ENCODE data around the gene MMEL1. TPM values are rescaled to one million over a fixed set of nuclear protein-coding genes. Genes with fewer than 3 reads are reported as not detected.
"Not testable (repeated sequence)": the region's sequence is repeated elsewhere in the genome, so short reads cannot be mapped to it uniquely, and the experiment has no call there.

MMEL1 gene
- 2.0 and 5.4 TPM in 2 replicates for total RNA-seq

- no peak for DNase-seq
Observed at GRCh38 chr1:2632561-2633361, at the start of gene MMEL1. TSS of gene MMEL1 (minus strand) at chr1:2633016. CDS start at chr1:2629484, 3,532 bp downstream.

- DNase-seq: not testable (repeated sequence)
Observed at GRCh38 chr1:2676726-2677125, 43.9 kb upstream of the MMEL1 start.

- not testable (repeated sequence) for DNase-seq
Observed at GRCh38 chr1:2671656-2672055, 38.8 kb upstream of the MMEL1 start.

DNA sequence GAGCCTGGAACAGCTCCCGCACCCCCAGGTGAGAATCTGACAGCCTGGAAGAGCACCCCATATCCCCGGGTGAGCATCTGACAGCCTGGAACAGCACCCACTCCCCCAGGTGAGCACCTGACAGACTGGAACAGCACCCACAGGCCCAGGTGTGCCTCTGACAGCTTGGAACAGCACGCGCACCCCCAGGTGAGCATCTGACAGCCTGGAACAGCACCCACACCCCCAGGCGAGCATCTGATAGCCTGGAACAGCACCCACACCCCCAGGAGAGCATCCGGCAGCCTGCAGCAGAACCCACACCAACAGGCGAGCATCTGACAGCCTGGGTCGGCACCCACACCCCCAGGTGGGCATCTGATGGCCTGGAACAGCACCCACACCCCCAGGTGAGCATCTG lies 27.0 kb upstream of the MMEL1 start:
- not testable (repeated sequence) for DNase-seq

- not testable (repeated sequence) for DNase-seq
Observed at GRCh38 chr1:2657909-2658308, 25.1 kb upstream of the MMEL1 start.

DNA sequence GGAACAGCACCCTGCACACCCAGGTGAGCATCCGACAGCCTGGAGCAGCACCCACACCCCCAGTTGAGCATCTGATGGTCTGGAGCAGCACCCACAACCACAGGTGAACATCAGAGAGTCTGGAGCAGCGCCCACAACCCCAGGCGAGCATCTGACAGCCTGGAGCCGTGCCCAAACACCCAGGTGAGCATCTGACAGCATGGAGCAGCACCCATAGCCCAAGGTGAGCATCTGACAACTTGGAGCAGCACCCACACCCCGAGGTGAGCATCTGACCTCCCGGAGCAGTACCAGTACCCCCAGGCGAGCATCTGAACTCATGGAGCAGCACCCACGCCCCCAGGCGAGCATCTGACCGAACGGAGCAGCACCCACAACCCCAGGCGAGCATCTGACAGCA lies 24.3 kb upstream of the MMEL1 start:
- not testable (repeated sequence) for DNase-seq

DNA sequence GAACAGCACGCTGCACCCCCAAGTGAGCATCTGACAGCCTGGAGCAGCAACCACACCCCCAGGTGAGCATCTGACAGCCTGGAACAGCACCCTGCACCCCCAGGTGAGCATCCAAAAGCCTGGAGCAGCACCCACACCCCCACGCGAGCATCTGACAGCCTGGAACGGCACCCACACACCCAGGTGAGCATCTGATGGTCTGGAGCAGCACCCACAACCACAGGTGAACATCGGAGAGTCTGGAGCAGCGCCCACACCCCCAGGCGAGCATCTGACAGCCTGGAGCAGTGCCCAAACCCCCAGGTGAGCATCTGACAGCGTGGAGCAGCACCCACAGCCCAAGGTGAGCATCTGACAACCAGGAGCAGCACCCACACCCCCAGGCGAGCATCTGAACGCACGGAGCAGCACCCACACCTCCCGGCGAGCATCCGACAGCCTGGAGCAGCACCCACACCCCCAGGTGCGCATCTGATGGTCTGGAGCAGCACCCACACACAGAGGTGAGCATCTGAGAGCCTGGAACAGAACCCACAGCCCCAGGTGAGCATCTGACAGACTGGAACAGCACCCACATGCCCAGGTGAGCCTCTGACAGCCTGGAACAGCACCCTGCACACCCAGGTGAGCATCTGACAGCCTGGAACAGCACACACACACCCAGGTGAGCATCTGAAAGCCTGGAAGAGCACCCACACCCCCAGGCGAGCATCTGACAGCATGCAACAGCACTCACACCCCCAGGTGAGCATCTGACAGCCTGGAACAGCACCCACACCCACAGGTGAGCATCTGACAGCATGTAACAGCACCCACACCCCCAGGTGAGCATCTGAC lies 23.0 kb upstream of the MMEL1 start:
- DNase-seq: peak; percentile 19

DNA sequence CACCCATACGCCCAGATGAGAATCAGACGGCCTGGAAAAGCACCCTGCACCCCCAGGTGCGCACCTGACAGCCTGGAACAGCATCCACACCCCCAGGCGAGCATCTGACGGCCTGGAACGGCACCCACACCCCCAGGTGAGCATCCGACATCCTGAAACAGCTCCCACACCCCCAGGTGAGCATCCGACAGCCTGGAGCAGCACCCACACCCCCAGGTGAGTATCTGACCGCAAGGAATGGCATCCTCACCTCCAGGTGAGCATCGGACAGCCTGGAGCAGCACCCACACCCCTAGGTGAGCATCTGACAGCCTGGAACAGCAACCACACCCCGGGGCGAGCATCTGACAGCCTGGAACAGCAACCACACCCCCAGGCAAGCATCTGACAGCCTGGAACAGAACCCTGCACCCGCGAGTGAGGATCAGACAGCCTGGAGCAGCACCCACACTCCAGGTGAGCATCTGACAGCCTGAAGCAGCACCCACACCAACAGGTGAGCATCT lies 21.7 kb upstream of the MMEL1 start:
- DNase-seq: not testable (repeated sequence)

DNA sequence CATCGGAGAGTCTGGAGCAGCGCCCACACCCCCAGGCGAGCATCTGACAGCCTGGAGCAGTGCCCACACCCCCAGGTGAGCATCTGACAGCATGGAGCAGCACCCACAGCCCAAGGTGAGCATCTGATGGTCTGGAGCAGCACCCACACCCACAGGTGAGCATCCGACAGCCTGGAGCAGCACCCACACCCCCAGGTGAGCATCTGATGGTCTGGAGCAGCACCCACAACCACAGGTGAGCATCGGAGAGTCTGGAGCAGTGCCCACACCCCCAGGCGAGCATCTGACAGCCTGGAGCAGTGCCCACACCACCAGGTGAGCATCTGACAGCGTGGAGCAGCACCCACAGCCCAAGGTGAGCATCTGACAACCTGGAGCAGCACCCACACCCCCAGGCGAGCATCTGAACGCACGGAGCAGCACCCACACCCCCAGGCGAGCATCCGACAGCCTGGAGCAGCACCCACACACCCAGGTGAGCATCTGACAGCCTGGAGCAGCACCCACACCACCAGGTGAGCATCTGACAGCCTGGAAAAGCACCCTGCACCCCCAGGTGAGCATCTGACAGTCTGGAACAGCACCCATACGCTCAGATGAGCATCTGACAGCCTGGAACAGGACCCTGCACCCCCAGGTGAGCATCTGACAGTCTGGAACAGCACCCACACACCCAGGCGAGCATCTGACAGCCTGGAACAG lies 21.1 kb upstream of the MMEL1 start:
- peak; percentile 24 for DNase-seq

- not testable (repeated sequence) for DNase-seq
Observed at GRCh38 chr1:2652926-2653571, 20.2 kb upstream of the MMEL1 start.

- DNase-seq: peak; percentile 18
Observed at GRCh38 chr1:2652152-2652925, 19.5 kb upstream of the MMEL1 start.

GRCh38 chr1:2650967-2651645 lies 18.3 kb upstream of the MMEL1 start:
- no peak for DNase-seq

GRCh38 chr1:2646837-2647236 lies 14.0 kb upstream of the MMEL1 start:
- no peak for DNase-seq

DNA sequence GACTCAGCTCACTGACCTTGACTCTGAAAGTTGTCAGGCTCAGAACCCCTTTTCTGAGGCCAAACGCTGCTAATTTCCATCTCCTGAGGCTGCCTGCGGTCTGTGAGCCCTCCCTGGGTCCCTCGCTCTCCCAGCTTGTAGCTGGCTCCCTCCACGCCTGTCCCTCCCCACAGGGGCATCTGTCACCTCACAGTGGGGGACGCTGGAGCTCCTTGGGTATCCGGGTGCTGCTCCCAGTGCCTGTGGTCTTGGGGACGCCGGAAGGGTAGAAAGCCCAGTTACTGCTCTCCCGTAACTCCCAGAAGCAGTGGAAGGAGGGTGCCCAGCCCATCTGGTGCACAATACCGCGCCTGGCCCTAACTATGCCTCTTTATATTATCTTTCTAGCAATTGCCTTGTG lies 13.0 kb upstream of the MMEL1 start:
- no peak for DNase-seq

DNA sequence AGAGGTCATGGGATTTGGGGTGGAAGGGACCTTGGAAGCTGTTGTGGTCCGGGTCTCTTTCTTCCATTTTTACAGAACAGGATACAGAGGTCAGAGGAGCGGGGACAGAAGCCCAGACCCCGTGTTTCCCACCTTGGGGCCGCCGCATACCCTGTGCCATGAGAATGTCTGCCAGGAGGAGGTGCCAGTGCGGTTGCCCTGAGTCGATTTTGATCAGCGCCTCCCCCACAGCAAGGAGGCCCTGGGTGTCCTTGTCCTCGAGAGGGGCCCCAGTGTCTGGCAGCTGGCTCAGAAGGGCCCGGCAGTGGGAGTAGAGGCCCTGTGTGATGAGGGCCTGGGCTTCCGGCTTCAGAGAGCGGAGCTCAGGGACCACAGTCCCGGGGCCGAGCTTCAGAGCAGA lies 12.3 kb upstream of the MMEL1 start:
- no peak for DNase-seq

GRCh38 chr1:2644591-2645101 lies 11.8 kb upstream of the MMEL1 start:
- no peak for DNase-seq

DNA sequence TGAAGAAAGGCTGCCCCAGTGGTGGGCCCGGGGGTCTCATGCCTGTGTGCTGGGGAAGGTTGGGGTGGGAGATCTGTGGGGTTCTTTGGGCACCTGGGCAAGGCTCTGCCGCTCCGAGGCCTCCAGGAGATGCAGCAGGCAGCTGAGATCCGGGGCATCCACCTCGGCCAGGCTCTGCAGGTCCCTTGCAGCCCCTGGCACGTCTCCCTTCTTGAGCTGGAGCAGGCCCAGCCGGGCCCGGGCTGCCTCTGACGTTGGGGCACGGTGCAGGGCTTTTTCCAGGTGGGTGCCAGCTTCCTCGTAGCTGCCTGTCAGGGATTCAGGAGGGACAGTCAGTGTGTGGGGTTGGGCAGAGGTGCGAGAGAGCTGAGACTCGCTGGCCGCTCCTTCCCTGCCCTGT lies 11.4 kb upstream of the MMEL1 start:
- DNase-seq: no peak

DNA sequence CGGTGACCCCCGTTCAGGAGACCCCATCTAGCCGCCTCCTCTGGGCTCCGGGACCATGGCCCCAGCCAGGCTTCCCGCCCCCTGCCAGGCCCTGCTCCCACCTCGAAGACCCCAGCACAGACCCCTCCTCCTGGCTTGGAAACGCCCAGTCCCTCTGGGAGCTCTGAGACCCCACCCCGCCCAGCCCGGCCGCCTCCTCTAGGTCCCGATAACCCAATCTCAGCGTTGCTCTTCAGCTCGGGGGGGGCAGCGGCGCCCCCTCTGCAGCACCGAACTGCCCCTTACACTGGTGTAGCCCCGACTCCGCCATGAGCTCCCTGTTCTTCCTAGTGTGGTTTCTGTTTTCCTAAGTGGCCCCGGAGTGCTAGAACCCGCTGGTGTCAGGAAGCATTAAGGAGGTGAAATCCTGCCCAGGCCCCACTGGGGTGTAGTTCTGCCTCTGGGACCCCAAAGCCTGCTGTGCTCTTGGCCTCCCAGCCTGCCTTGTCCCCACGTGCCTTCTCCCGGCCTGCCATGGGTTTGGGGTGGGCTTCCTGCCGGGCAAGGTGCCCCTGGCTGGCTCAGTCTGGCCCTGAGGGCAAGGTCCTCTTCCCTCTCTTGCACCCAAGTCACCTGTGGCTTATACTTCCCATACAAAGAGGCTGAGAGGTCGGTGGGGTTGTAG lies 10.7 kb upstream of the MMEL1 start:
- DNase-seq: no peak

DNA sequence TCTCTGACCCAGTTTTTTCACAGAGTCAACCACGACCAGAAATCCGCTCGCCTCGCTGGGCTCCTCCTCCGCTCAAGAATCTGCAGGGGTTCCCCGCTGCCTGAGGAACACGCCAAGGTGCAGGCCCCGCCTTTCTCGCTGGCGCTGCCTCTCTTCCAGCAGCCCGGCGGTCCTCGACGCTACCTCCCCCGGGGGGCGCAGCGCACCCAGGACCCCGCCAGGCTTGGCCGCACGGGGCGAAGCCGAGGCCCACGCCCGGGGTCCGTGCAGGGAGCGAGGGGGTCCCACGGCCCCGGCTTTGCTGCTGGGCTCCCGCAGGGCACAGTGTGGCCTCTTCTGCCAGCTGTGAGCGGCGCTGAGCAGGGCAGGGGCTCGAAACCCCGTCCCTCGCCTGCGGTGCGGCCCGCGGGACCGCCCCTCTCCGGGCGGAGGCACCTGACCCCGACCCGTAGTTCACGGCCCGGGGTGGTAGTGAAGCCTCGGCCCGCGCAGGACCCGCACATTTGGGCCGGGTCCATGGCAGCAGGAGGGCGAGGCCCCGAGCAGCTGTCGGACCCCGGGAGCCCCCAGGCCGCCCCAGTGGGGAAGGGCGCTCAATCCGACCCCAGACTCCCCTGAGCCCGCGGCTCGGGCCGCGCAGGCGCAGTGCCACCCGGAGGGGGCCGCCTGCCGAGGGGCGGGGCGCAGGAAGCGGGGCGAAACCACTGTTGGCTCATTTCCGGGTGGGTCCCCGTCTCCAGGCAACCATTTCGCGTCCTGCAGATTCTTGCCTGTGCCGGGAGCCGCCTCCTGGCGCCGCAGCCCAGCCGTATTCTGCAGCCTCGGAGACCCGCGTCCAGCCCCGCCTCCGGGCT lies 10.0 kb upstream of the MMEL1 start:
- peak; percentile 93 for DNase-seq

Data from dermis blood vessel endothelial cell (primary cell).